HepG2 (cell line): ENCODE measurements around the gene LRRFIP2.

ENCODE experiments used
- CTCF ChIP-seq: sonication (generic); formaldehyde crosslinking; IDR thresholded peaks from 2 replicates; pipeline ENCODE4 v1.5.0; 2020; ENCODE audit warnings: mild to moderate bottlenecking, missing genetic modification reagents, moderate library complexity
- ELF1 ChIP-seq: sonication (generic); formaldehyde crosslinking; IDR thresholded peaks from 2 replicates; pipeline ENCODE4 v1.4.0; 2020; ENCODE audit warnings: missing genetic modification reagents
- EZH2 ChIP-seq: conservative IDR thresholded peaks from 2 replicates; pipeline ENCODE4 v1.6.1; 2012; ENCODE audit warnings: mild to moderate bottlenecking, low read depth, low read length, moderate library complexity
- HMG20B ChIP-seq: conservative IDR thresholded peaks from 2 replicates; pipeline ENCODE4 v1.6.1; 2016; ENCODE audit warnings: missing genetic modification reagents, missing compliant biosample characterization
- HOXA7 ChIP-seq: sonication (generic); formaldehyde crosslinking; IDR thresholded peaks from 2 replicates; pipeline ENCODE4 v1.8.1; 2022; ENCODE audit warnings: mild to moderate bottlenecking, missing genetic modification reagents, moderate library complexity
- NCOA2 ChIP-seq: sonication (generic); formaldehyde crosslinking; IDR thresholded peaks from 2 replicates; pipeline ENCODE4 v1.8.0; 2022; ENCODE audit warnings: inconsistent platforms
- POLR2AphosphoS5 ChIP-seq: IDR thresholded peaks from 2 replicates; pipeline ENCODE4 v1.6.1; 2012; ENCODE audit warnings: low read depth, low read length
- ZNF329 ChIP-seq: sonication (generic); formaldehyde crosslinking; IDR thresholded peaks from 2 replicates; pipeline ENCODE4 v1.9.0; 2021; ENCODE audit warnings: low read depth, mild to moderate bottlenecking, missing genetic modification reagents
- ZNF639 ChIP-seq: conservative IDR thresholded peaks from 2 replicates; pipeline ENCODE4 v1.6.1; 2018; ENCODE audit warnings: missing genetic modification reagents

- no peak for TF ChIP-seq ELF1
- TF ChIP-seq CTCF, result no peak
- no peak for TF ChIP-seq HMG20B
- no peak for TF ChIP-seq POLR2AphosphoS5
- TF ChIP-seq EZH2, result no peak
- TF ChIP-seq HOXA7 (CRISPR knock-in tag), result no peak
- TF ChIP-seq NCOA2 (CRISPR knock-in tag), result no peak
- TF ChIP-seq ZNF639, result no peak
- TF ChIP-seq ZNF329 (CRISPR knock-in tag), result no peak
Observed at GRCh38 chr3:37024820-37025405, 149.5 kb downstream of the LRRFIP2 start.
